NCI-H1048 (cell line): Measurements from ENCODE around the gene CLSTN2.

Experiments used
- DNase-seq: peaks from one replicate; lab custom pipeline; 2025; lab: John Stamatoyannopoulos, UW

Gene CLSTN2

GRCh38 chr3:140378571-140379340 lies 443.8 kb downstream of the CLSTN2 start:
- DNase-seq = no peak

DNA sequence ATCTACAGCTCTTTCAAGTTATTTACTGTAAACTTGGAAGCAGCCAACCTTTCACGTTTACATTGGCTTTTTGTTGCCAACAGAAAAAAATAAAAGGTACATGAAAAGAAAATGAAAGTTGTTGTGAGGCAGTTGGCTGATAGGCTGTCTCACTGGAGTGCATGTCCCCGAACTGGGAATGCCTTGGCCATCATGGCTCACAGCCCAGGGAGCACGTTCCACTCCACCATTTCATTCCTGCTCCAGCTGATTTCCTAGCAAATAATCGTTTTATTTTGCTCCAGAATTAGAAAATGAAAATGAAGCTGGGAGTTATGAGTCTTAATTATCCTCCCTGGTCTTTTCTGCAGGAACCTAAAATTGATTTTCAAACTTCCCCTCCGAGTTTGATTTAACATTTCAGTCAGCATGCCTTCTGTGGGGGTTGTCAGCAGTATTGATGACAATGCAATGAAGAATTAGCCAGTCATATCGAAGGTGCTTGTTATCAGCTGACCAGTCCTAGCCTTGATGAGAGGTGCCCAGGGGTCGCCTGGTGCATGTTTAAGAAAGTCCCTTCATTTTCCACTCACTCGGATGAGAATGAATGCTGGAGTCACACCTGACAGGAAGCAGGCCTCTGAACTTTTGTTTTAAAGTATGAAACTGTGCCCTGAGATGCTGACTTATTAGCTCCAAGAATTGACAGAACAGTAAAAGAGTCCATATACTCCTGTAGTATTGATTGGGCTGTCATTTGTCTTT lies 449.2 kb downstream of the CLSTN2 start:
- no peak for DNase-seq

DNA sequence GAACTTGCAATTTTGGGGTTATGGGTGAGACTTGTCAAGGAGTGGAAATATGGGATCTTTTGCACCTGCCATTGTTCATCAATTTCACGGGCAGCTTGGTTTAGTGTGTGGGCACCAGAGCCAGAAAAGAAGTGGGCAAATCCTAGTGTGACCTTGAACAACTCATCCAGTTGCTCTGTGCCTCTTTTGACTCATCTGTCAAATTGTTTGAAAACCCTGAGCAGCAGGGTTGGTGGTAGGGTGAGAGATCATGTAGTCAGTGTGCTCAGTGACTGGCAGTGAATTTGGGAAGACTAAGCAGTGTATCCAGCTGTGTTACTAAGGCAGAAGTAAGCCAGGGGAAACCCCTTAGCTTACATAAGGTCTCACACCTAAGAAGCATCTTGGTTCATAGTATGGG lies 449.9 kb downstream of the CLSTN2 start:
- no peak for DNase-seq

DNA sequence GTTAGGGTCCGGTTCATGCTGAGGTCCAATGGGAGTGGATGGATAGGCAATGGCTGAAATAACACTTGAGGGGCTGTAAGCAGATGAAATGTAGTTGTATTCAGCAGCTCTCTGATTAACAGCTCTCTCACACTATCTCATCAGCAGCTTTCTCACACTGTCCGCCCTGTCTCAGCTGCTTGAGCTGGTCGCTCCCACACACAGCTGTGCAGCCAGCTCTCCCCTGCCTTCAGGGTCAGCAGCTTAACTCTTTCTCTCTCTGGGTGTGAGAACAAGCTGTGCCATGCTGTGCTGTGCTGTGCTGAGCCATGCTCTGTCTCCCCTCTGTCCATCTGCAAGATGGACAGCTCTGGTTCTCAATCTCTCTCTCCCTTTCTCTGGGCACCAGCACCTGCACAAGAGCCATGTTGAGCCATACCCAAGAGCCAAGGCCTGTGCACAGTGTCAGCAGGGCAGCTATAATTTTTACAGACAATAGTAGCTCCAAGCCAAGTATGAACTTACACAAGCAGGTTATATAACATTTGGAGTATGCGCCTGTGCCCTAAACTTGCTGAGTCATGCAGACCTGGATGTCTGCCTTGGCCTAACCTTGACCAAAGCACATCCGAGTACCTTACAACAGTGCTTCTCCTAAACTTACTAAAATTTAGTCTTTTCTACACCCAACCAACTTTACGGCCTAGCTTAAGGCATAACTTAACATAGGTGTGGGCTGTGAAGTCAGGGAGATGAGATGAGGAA lies 451.5 kb downstream of the CLSTN2 start:
- DNase-seq = no peak

DNA sequence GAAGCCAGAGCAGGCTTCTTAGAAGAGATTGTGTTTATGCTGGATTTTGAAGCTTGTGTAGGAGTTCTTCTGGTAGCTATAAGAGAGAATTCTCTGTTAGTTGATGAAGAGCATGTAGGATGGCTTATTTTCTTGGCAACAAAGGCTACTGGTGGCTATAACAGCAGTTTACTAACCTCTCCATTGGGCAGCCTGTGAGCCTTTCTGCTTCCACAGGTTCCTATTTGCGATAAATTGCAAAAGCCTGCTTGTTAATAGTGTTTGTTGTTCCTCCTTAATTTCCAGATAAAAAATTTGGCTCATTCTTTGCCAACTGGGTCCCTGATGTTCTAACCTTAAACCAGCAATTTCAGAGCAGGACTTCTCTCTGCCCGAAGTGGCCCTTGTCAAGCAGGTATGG lies 452.3 kb downstream of the CLSTN2 start:
- DNase-seq = no peak

- DNase-seq = no peak
These were observed 453.4 kb downstream of the CLSTN2 start for GRCh38 chr3:140388202-140388922.

DNA sequence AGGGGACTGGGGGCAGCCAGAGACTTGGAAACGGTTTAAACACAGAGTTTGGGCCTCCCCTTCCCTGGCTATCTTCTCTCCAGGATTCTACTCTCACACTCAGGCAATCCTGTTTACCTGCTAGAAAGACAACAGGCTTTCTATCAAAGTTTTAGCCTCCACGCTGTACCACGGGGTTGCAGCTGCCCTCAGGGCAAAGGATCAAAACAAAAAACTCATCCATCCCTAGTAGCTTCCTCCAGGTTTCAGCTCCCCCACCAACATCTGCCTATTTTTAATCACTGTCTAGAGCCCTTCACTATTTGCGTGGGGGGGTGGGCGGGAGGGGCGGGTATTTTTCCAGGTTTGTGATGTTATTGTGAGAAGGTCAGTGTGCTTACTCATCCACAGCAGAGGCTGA lies 456.1 kb downstream of the CLSTN2 start:
- no peak for DNase-seq

DNA sequence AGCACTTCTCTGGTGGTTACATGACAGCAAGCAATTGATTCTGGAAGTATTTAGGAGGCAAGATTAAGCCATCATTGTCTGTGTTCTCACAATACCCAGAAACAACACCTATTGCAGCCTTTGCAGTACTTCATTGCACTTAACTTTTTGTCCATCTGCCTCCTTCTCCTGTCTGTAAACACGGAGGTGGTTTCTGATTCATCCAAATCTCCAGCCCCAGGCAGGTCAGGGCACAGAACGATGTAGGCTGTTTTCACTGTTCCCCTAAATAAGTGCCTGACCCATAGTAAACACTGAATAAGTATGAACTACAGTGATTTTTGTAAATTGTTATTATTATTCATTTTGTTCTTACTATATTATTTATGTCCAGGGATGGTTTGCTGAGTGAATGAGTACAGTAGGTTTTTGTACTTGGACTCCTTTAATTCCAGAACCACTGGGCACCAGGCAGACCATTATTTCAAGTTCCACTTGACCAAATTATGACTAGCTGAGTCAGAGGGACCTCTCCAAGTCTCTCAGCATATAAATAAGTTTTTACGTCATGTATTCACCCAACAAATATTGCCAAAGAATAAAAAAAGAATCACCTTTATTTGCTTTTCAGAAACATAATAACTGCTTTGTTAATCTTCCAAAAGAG lies 459.6 kb downstream of the CLSTN2 start:
- no peak for DNase-seq

DNA sequence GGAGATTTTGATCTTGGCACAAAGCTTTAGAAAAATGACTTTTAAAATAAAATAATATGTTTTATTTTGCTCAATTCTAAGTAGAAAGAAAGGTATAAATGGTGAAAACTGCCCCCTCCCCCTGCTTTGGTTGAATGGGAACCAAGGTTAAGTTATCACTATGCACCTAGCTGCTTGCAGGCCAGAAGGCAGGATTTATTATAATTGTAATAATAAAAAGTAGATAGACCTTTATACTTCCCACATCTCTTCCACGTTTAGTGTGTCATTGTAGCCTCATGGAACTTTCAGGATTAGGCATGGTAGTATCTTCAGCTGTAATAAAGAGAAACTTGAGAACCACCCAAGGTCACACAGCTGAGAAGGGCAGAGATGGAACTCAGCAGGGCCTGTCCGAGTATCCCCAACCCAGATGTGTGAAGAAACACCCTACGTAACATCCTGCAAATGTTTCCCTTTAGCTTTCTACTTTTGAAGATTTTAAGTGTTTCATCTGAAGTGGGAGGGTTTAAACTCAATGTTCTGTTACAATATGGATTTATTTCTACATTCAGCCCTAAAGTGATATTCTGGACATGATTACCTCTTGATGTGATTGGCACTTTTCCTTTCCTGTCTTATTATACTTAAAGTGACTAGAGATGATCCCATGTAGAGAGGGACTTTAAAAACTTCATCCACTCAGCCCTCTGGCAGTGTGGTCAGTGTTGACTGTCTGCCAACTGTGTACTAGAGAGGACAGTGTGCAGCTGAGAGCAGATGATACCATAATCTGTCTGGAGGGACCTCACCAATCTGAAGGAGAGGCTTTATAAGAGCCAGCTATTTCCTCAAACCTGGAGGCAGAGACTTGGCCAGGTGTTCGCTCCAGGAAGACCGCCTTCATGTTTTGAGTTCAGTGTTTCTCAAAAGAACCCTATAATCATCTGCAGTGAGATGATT lies 460.4 kb downstream of the CLSTN2 start:
- no peak for DNase-seq

DNA sequence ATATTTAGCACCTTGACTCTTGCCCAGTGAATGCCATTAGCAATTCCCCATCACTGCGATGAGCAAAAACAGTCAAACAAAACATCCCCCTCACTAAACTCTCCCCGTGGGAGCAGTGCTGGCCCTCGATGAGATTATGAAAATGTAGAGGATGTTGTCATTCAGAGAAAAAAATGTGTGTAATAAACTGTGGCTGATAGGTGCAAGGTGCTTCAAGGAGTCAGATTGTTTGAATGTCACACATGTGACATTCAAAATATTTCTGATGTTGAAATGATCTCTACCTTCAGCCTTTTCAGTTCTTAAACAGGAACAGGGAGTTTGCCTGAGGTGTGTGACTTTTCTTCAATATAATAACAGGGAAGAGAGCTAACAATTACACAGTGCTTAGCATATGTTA lies 461.1 kb downstream of the CLSTN2 start:
- no peak for DNase-seq

DNA sequence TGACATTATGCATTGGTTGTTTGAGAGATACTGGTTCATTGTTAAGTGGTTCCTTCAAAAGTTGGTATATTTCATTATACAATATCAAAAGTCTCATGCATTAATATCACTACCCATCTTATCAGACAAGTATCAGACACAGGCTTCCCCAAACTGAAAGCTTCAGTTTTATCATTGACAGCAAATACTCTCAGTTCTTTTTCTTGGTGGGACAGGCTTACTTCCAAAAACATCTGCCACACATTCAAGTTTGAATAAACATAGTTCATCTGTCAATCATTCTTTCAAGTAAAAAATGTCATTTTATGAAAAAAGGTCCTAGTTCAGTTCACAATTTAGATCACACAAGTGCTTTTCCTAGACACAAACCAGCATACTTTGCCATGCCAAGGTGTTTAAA lies 462.9 kb downstream of the CLSTN2 start:
- no peak for DNase-seq

DNA sequence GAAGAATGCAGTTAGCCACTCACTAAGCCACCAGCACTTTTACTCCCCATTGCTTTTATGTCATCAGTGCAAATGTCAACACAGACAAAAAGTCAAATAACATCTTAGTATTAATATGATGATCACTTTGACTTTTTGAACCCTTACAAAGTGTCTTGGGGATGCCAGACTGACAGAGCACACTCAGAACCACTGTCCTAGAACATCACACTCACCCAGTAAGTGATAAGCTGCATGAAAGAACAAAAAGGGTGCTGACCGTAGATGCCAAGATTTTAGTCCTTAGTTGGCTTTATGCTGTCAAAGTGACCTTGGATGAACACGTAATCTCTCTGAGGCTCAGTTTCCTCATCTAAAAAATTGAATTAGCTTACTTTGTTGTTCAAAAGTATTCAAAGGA lies 463.4 kb downstream of the CLSTN2 start:
- DNase-seq = no peak

- DNase-seq = no peak
These were observed 464.9 kb downstream of the CLSTN2 start for GRCh38 chr3:140399871-140400270.

DNA sequence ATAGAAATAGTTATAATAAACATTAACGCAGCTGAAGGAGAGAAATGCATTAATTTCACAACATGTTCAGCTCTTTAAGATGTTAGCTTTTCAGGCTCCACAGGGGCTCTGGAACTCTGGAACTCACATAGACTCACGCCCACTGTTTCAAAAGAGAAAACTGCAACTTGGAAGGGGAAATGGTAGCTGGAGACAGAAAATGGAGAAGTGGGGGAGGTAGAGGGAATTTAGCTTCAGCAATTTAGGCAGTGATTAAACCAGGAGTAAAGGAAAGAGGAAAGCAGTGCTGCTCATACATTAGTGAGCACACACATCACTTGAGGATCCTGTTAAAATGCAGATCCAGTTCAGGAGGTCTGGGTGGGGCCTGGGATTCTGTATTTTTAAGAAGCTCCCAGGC lies 468.1 kb downstream of the CLSTN2 start:
- no peak for DNase-seq

- no peak for DNase-seq
These were observed 468.6 kb downstream of the CLSTN2 start for GRCh38 chr3:140403608-140404007.

DNA sequence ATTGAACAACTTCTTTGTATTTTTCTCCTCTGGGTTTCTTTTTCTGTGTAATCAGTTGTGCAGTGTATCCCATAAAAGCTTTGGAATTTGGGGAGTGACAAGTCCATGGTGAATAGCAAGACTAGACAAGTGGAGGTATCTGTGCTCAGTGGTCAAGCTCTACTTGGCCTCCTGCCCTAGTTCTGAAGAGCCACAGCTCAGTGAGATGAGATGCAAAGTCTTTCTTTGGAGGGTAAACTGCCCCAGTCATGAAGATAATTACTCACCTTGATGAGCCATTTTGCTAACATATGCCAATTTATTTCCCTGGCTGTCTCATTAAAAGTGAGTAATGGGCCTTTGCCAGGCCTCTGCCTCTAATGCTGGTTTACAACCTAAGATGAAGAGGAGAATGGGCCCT lies 471.7 kb downstream of the CLSTN2 start:
- no peak for DNase-seq

- DNase-seq = no peak
These were observed 473.3 kb downstream of the CLSTN2 start for GRCh38 chr3:140408252-140408651.

- DNase-seq = no peak
These were observed 481.7 kb downstream of the CLSTN2 start for GRCh38 chr3:140416666-140417065.

- DNase-seq = no peak
These were observed 485.8 kb downstream of the CLSTN2 start for GRCh38 chr3:140420621-140421357.

GRCh38 chr3:140421884-140422283 lies 486.9 kb downstream of the CLSTN2 start:
- DNase-seq = no peak
